Stimulated activated CD8-positive, alpha-beta memory T cell treated with anti-CD3 and anti-CD28 coated beads, Interleukin-7, amount 100 ng/mL, for 48 hours (primary cell): ENCODE results near the gene CIB2.

Experiments
- DNase-seq, 2 donors: peaks; one replicate each; pipeline ENCODE4 v3.0.0-alpha.2; 2020; ENCODE audit warnings: low read depth in 1 of 2; ENCODE audit errors: extremely low read depth in 1 of 2

CIB2 gene

GRCh38 chr15:78149805-78150751 lies 18.8 kb upstream of the CIB2 start:
- DNase-seq, result no peak

- peak; percentile 98 to 99 for DNase-seq
Observed at GRCh38 chr15:78149068-78149804, 18.0 kb upstream of the CIB2 start, which contains the start of gene IDH3A. IDH3A (plus strand) TSS chr15:78149362; CDS start chr15:78149404, 42 bp downstream.

- DNase-seq, result no peak
Observed at GRCh38 chr15:78148392-78149067, 17.3 kb upstream of the CIB2 start.

GRCh38 chr15:78147566-78147965 lies 16.3 kb upstream of the CIB2 start:
- no peak for DNase-seq

- no peak for DNase-seq
Observed at GRCh38 chr15:78146425-78147154, 15.3 kb upstream of the CIB2 start.

- DNase-seq, result no peak
Observed at GRCh38 chr15:78142332-78142731, 11.1 kb upstream of the CIB2 start.

DNA sequence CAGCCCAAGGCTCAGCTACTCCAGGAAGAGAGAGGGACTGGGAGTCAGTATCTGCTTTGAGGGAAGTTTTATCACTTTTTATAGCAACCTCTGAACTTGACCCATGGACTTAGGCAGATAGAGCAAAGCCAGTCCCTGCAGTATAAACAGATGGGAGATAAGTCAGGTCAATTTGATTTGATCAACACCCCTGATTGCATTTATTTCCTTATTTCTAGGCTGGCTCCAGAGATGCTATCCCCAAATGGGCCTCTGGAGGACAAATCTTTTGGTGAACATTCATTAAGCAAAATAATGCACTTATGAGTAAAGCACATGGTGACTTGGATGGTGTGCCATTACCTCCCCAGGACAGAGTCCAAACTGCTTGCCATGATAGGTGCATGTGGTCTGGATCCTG lies 9.0 kb upstream of the CIB2 start:
- no peak for DNase-seq

DNA sequence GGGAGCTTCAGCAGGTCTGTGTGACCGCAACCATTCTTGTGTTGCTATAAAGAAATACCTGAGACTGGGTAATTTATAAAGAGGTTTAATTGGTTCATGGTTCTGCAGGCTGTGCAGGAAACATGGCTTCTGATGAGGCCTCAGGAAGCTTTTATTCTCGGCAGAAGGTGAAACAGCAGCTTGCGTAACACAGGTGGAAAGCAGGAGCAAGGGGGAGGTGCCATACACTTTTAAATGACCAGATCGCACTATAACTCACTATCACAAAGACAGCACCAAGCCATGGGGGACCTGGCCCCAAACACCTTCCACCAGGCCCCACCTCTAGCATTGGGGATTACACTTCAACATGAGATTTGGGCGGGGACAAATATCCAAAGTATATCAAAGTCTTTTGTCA lies 8.3 kb upstream of the CIB2 start:
- no peak for DNase-seq

DNA sequence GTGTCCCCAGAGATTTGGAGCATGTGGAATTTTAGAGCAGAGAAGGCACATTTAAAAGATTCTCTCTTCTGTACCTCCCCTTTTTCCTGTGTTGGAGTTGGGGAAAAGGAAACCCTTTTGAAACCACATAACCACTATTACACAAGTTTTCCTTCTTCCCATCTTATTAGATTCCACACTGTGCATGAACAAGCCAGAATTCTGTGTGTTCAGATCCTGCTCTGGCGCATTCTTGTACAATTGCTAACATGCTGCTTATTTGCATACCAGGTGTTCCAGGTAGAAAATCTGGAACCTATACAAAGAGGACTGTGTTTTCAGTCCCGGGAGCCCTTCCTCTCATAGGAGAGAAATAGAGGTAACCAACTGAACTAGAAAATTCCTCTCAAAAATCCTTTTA lies 2.6 kb upstream of the CIB2 start:
- no peak for DNase-seq

DNA sequence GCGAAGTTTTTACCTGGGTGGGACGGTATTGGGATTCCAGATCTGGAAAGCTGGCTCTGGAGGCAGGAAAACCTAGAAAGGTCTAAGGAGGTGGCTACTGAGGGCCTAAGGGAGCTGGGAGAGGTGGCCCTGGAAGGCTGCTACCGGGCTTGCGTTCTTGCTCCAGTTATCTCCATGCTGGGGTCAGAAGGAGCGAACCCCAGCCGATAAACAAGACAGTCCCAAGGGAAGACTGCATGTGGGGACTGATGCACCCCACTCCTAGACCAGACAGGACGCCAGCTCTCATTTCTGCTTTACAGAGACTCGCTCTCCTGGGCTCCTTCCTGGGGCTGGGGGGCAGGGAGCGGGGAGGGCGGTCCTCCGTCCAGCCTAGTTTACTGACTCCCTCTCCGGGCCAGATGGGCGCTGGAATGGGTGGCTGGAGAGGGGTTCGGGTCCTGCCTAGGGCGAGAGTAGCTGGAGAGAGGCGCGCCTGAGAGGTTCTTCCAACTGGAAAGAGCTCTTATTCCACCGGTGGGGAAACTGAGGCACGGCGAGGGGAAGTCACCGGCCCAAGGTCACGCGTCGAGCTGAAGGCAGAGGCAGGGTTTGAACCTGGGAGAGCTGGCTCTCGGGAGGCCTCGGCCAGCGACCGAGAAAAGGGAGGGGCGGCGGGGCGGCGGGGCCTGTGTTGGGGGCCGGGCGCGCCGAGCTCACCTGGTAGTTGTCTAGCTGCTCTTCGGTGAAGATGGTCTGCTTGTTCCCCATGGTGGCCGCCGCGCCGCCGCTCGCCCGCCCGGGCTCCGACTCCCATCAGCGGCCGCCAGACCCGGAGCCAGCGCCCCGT lies 565 bp downstream of the CIB2 start:
- DNase-seq, result peak in 1 of 2 donors; percentile 20

GRCh38 chr15:78129751-78130287 lies 1.4 kb downstream of the CIB2 start:
- DNase-seq, result no peak

- no peak for DNase-seq
Observed at GRCh38 chr15:78129077-78129750, 2.0 kb downstream of the CIB2 start.

DNA sequence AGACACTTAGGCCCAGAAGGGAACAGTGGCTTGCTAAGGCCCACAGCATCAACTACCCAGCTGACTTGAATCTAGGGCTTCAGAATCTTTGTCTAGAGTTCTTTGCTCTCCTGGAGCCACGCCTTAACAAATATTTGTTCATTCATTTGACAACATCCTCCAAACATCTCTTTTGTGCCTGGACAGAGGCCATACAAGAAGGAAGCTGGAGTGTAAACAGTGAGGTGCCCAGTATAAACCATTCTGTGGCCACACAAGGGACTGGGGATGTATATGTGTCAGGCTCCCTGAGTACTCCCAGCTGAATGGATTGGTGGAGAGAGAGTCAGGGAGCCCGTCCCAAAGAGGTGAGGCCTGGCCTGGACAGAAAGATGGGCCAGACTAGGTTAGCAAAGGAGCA lies 3.4 kb downstream of the CIB2 start:
- no peak for DNase-seq

DNA sequence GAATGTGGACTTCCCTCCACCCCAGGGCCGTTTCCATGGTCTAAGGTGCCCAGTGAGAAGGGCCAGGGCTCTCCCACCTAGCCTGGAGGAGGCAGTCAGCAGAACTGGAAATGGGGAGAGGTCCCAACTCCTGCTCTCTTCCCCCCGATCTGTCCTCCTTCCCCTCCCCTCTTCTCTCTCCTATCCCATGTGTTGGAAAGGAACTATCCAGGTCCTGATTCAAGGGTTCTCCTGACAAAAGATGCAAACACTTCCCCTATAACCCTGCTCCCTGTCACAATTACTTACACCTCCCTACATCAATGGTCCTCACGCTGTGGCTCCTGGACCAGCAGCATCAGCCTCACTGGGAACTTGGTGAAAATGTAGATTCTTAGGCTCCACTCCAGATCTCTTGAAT lies 6.0 kb downstream of the CIB2 start:
- DNase-seq, result no peak

DNA sequence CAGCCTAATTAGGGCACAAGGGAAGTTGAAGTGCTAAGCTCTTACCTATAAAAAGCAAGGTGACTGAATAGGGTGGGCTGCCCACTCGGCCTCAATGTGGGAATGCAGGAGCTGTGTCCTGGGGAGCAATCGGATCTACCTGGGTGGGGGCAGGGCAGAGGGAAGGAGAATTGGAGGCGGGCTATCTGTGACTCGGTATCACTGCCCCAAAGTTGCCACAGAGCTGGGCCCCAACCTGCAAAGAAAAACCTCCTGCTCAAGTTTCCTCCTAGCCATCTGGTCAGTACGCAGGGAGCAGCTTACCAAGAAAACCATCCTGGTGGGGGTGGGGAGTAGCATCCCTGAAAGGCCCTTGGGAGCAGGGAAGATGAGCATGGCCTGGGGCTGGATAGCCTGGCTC lies 10.7 kb downstream of the CIB2 start:
- DNase-seq, result no peak

DNA sequence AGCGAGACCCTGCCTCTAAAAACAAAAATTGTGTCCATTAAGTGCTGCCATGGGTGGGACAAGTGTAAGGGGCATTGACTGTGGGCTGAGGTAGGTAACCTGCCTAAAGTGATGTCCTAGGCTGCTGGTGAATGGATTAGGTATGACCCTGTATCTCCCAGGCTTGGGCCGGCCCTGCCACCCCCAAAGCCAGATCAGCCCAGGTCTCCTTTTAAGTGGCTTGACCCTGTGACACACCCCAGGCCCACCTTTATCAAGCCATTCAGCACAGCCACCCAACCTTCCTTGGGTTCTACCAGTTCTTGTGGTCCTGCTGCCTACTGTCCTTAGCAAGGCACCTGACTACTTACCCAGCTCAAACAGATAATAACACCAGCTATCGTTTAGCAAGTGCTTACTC lies 18.7 kb downstream of the CIB2 start:
- no peak for DNase-seq

GRCh38 chr15:78111788-78112187 lies 19.5 kb downstream of the CIB2 start:
- no peak for DNase-seq

- no peak for DNase-seq
Observed at GRCh38 chr15:78110916-78111475, 20.2 kb downstream of the CIB2 start.

GRCh38 chr15:78110096-78110495 lies 21.1 kb downstream of the CIB2 start:
- no peak for DNase-seq
